ENCODE measurements around the gene ARID1A. TPM values are rescaled to one million over a fixed set of nuclear protein-coding genes. Genes with fewer than 3 reads are reported as not detected.

The ARID1A gene
- total RNA-seq, 2 experiments from 2014 or later, result 55.2 to 123 TPM

GRCh38 chr1:26696119-26696653 is 371 bp downstream of the ARID1A start:
- H3K9me3 ChIP-seq (ENCODE audit: low read length), result no peaks in the 10 kb centered on the region
- DNase-seq (ENCODE audit: low spot score), result no peak
- BruUV-seq (replicated peaks), result no TSS peak
- peak overlapping the region; percentile 95 for H3K27ac ChIP-seq (ENCODE audit: low read depth, low read length, poor library complexity, severe bottlenecking)
- H3K79me2 ChIP-seq (ENCODE audit: insufficient read depth, low read depth, low read length), result peaks cover 59% of the 10 kb centered on the region
- no peak for TF ChIP-seq EZH2phosphoT487 (IDR thresholded peaks at IDR 0.05; ENCODE audit: borderline replicate concordance, low read depth, low read length)
- TF ChIP-seq CTCF (conservative IDR thresholded peaks at IDR 0.05; ENCODE audit: low read length), result no peak
- H3K9me2 ChIP-seq (ENCODE audit: insufficient read depth, low read length), result no peaks in the 10 kb centered on the region
- H4K20me1 ChIP-seq (ENCODE audit: insufficient read depth, low read length), result peaks cover 31% of the 10 kb centered on the region
- no peak overlapping the region for H2AFZ ChIP-seq (ENCODE audit: low read length)
- peaks cover 57% of the 10 kb centered on the region for H3K4me1 ChIP-seq (ENCODE audit: insufficient read depth, low read length, poor library complexity, severe bottlenecking)
- H3K36me3 ChIP-seq (ENCODE audit: insufficient read depth, low read length), result peaks cover 32% of the 10 kb centered on the region
- intact Hi-C loops (cut with micrococcal nuclease; ENCODE audit: unreplicated experiment), result loop anchor here (2.0 kb wide), 1 partner anchor 29 kb away; no protein-coding TSS in a partner anchor
- peak overlapping the region; percentile 87 for H3K4me3 ChIP-seq (ENCODE audit: low read depth, low read length, poor library complexity, severe bottlenecking)
- peak overlapping the region; percentile 75 for H3K4me2 ChIP-seq (ENCODE audit: low read length)
- CTCF ChIA-PET (ENCODE audit: unreplicated experiment), result no interaction called here
- POLR2A ChIA-PET, result interaction anchor here (4.0 kb wide), 1 partner anchor 48 kb away, joined by 24 read pairs; no protein-coding TSS in a partner anchor

GRCh38 chr1:26696654-26697430 is 1.0 kb downstream of the ARID1A start:
- intact Hi-C loops (cut with micrococcal nuclease; ENCODE audit: unreplicated experiment), result loop anchor here (2.0 kb wide), 1 partner anchor 28 kb away; no protein-coding TSS in a partner anchor
- BruUV-seq (replicated peaks), result no TSS peak

More at GRCh38 chr1:26696654-26697430, 1.0 kb downstream of the ARID1A start:
- no peaks in the 10 kb centered on the region for H3K9me2 ChIP-seq (ENCODE audit: insufficient read depth, low read length)
- peaks cover 38% of the 10 kb centered on the region for H4K20me1 ChIP-seq (ENCODE audit: insufficient read depth, low read length)
- DNase-seq (ENCODE audit: low spot score), result peak; percentile 72
- H3K27ac ChIP-seq (ENCODE audit: low read depth, low read length, poor library complexity, severe bottlenecking), result peak overlapping the region; percentile 95
- TF ChIP-seq CTCF (conservative IDR thresholded peaks at IDR 0.05; ENCODE audit: low read length), result peak; percentile 21; the same call in 1 of the 2 replicates
- TF ChIP-seq EZH2phosphoT487 (IDR thresholded peaks at IDR 0.05; ENCODE audit: borderline replicate concordance, low read depth, low read length), result no peak
- H3K9me3 ChIP-seq (ENCODE audit: low read length), result no peaks in the 10 kb centered on the region
- peaks cover 39% of the 10 kb centered on the region for H3K36me3 ChIP-seq (ENCODE audit: insufficient read depth, low read length)
- peaks cover 66% of the 10 kb centered on the region for H3K79me2 ChIP-seq (ENCODE audit: insufficient read depth, low read depth, low read length)
- peak overlapping the region; percentile 87 for H3K4me3 ChIP-seq (ENCODE audit: low read depth, low read length, poor library complexity, severe bottlenecking)
- H3K4me2 ChIP-seq (ENCODE audit: low read length), result peak overlapping the region; percentile 75
- H2AFZ ChIP-seq (ENCODE audit: low read length), result no peak overlapping the region
- ChIA-PET CTCF (ENCODE audit: unreplicated experiment) (interaction anchor here (0.6 kb wide), 3 partner anchors 9 to 1812 kb away, joined by 5 to 12 read pairs (median 5); no protein-coding TSS in a partner anchor), POLR2A (interaction anchor here (0.7 to 4.0 kb wide), 2 partner anchors 13 to 47 kb away, joined by 5 to 24 read pairs; no protein-coding TSS in a partner anchor)
- peaks cover 60% of the 10 kb centered on the region for H3K4me1 ChIP-seq (ENCODE audit: insufficient read depth, low read length, poor library complexity, severe bottlenecking)

Measured in OCI-LY7 (cell line).